A549 treated with ZK216348 at 1 μM for 4 hours (cell line): ENCODE measurements around the gene UNC93A. TPM values are rescaled to one million over a fixed set of nuclear protein-coding genes. Genes with fewer than 3 reads are reported as not detected.

Experiments
- total RNA-seq: library from RNA; stranded (reverse); fragments of 200-300 nt; extraction: Qiagen RNA extraction; gene quantifications from 5 replicates; pipeline ENCODE4 v1.2.3, GENCODE V29; 2022; ENCODE audit warnings: low read depth

UNC93A gene
- not detected in 5 replicates for total RNA-seq

DNA sequence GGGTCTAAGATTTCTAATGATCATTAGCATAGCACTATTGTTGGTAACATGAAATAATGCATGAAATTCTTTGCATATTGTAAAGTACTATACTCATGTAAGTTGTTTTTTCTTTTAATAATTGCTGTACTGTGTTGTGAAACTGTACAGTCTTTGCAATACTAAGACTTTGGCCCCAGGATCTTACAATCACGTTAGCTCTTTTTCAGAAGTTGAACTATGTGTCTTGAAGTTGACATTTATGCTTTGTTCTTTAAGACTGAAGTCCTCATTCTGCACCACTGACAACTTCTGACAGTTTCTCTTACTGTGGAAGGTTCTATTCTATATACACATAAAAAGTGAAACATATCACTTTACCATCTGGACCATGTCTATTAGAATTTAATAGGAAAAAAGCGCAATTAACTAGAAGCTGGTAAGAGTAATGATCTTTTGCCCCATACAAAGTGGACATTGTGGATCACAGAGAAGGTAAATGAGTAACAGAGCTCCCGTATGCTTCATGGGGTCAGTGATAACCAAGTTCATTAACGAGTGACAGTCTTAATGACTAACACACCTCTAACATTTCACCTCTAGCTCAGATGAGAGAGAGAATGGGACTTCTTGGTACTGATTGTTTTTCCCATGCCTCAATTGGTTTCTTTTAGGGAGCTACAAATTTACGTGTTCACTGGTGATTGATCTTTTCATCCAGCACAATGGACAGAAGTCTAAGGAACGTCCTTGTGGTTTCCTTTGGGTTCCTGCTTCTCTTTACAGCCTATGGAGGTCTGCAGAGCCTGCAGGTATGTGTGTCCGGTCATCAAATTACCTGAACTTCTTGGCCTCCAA is at the start of gene UNC93A:
Gene UNC93A, plus strand, starts transcription at position 530 of the 837 bp plus-strand sequence. Its CDS starts 175 bp downstream, at position 705.

Other genes starting within 250 kb of the UNC93A start
- gene CCR6, start 168.2 kb upstream of the UNC93A start, total RNA-seq: 0.09 to 0.14 TPM in 2 of 5 replicates, not detected in the others
- not detected in 5 replicates for gene GPR31, start 133.3 kb upstream of the UNC93A start, total RNA-seq
- gene TTLL2, start 33.8 kb downstream of the UNC93A start, total RNA-seq: not detected in 5 replicates